Fibroblast of lung (primary cell): ENCODE results near the gene NUDT8.

Source experiments
- EZH2 ChIP-seq: IDR thresholded peaks from 2 replicates; pipeline ENCODE4 v1.5.1; 2012; ENCODE audit warnings: low read length, control low read depth, mild to moderate bottlenecking; ENCODE audit errors: missing control alignments
- TF ChIP-seq, protein P1 (sequence below), 2 donors: IDR thresholded peaks in 1 of 2; conservative IDR thresholded peaks in 1 of 2; 1 replicate in 1 of 2; 2 replicates in 1 of 2; pipeline ENCODE4 v1.5.1; 2011 to 2012; ENCODE audit warnings: low read length in 2 of 2, control low read depth in 1 of 2, inconsistent platforms in 1 of 2, low read depth in 1 of 2, mild to moderate bottlenecking in 1 of 2

DNA sequence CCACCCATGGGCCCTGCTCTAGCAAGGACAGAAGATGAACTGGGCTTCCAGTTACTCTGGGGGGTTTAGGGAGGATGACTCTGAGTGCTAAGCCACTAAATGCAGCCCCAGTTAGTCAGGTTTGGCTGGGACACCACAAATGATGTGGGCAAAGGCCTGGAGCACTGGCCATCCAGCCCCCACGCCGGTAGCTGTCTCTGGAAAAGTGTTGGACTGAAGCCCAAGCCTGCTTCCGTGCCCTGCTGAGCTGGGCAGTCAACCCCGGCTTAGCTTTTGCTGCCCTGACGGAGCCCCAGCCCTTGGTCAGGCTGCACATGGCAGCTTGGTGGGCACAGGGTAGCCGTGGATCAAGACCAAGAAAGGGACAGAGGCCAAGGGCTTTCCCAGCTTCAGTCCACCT is 51.8 kb downstream of the NUDT8 start:
- no peak for TF ChIP-seq EZH2
- TF ChIP-seq, protein P1, sequence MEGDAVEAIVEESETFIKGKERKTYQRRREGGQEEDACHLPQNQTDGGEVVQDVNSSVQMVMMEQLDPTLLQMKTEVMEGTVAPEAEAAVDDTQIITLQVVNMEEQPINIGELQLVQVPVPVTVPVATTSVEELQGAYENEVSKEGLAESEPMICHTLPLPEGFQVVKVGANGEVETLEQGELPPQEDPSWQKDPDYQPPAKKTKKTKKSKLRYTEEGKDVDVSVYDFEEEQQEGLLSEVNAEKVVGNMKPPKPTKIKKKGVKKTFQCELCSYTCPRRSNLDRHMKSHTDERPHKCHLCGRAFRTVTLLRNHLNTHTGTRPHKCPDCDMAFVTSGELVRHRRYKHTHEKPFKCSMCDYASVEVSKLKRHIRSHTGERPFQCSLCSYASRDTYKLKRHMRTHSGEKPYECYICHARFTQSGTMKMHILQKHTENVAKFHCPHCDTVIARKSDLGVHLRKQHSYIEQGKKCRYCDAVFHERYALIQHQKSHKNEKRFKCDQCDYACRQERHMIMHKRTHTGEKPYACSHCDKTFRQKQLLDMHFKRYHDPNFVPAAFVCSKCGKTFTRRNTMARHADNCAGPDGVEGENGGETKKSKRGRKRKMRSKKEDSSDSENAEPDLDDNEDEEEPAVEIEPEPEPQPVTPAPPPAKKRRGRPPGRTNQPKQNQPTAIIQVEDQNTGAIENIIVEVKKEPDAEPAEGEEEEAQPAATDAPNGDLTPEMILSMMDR (conservative IDR thresholded peaks at IDR 0.05 in 1 of 2, IDR thresholded peaks at IDR 0.05 in 1 of 2; ENCODE audit: low read depth in 1 of 2, low read length in 2 of 2), result no peak
